Superior temporal gyrus (tissue), 1 donor: ENCODE results near the gene TMEM235.

ENCODE experiments used
- DNase-seq: peaks from one replicate; pipeline ENCODE4 v3.0.0-alpha.2; 2016; ENCODE audit errors: extremely low spot score

TMEM235 gene

DNA sequence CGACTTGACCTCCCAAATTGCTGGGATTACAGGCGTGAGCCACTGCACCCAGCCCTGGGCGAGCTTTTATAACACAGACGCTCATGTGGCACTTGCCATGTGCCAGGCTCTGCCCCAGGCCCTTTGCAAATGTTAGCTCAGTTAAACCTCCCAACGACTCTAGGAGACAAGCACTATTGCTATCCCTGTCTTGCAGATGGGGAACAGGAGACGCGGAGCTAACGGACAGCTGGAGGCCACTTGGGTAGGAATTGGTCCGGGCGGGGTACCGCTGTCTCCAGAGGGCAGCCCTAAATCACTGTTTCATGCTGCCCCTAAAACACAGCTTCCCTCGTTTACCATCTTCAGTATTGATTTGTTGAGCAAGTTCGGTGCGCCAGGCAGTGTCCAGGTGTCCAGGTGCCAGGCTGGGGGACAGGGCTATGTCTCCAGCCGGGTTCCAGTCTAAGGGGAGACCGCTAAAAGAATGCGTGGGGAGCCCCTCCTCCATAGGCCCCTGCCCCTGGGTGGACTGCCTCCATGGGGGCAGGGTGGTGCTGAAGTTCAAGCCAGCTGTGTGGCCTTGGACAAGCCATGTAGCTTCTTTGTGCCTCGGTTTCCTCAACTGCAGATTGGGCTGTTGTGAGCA is 23.7 kb downstream of the TMEM235 start:
- no peak for DNase-seq

DNA sequence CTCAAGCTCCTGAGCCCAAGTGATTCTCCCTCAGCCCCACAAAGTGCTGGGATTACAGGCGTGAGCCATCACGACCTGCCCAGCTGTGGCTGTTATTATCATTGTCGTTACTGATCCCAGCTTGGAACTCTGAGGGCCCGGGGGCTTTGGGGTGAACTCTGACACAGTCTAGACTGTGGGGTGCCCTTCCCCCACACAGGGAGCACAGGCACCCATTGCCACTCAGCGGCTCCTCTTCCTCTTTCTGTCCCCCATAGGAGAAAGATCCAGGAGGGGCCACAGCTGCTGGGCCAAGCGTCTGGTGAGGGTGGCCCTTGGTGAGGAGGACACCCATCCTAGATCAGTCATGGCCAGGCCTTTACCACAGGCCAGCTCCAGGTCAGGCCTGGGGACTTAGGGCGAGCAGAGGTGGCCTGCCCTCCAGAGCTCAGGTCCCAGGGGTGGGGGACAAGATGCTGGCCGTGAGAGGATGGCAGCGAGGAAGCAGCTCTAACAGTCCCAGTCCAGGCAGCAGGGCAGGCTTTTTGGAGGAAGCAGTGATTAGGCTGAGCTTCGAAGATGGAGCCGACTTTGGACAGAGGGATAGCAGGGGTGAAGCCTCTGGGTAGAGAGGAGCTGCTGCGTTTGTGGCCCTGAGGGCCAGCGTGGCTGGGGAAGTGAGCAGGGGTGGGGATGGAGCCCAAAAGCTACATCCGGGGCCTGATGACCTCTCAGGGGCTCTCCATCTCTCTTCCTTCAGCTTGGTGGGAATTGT is 24.7 kb downstream of the TMEM235 start:
- DNase-seq = no peak

DNA sequence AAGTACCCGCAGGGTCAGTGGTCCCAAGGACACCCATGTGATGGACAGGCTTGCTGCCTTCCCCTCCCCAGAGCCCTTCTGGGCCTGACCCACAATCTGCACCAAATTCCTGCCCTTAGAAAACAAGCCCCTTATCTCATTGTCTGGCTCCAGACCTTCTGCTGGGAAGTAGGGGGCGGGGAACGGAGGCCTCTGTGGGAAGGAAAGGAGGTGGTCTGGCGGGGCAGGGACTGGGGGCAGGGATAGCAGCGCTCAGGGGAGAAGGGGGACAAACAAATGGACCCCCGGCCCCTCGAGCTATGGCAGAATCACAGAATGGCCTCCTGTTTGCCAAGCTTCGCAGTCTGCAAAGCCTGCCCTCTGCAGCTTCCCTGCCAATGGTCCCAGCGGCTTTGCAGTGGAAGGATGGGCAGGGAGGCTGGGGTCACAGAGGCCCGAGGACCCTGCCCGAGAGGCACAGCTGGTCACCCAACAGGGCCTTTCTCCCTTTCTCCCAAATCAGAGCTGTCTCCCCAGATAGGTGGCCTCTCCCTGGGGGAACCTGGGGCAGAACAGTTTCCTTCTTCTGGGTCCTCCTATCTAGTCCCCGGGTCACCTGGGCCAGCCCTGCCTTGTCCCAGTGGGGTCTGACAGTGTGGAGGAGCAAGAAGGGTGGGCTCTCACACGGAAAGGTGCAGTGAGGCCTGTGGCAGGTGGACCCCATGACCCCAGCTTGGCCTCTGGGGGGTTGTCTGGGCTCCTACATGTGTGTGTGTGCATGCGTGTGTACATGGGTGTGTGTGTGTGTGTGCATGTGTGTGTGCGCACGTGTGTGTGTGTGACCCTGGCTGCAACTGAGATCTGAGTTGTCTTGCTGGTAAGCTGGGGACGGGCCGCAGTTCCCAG is 25.5 kb downstream of the TMEM235 start:
- DNase-seq = no peak

DNA sequence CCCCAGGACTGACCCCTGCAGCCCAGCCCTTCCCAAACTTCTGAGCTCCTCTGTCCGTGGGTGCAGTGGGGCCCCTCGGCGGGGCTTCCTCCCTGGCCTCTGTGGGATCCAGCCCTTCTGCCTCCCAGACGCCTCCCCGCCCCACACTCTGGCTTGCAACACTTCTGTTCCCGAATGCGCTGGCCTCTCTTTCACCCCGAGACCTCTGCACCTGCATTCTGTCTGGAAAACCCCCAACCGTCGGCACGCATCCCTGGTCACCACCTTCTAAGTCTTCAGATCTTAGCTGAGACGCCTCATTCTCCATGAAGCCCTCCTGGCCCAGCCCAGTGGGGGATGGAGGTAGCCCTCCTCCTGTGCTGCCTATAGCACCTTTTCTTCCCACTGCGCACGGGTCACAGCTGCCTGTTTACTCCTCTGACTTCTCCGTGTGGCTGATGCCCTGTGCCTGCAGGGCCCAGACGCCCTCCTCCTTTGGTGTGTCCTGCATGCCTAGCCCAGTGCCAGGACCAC is 26.4 kb downstream of the TMEM235 start:
- DNase-seq = no peak

DNA sequence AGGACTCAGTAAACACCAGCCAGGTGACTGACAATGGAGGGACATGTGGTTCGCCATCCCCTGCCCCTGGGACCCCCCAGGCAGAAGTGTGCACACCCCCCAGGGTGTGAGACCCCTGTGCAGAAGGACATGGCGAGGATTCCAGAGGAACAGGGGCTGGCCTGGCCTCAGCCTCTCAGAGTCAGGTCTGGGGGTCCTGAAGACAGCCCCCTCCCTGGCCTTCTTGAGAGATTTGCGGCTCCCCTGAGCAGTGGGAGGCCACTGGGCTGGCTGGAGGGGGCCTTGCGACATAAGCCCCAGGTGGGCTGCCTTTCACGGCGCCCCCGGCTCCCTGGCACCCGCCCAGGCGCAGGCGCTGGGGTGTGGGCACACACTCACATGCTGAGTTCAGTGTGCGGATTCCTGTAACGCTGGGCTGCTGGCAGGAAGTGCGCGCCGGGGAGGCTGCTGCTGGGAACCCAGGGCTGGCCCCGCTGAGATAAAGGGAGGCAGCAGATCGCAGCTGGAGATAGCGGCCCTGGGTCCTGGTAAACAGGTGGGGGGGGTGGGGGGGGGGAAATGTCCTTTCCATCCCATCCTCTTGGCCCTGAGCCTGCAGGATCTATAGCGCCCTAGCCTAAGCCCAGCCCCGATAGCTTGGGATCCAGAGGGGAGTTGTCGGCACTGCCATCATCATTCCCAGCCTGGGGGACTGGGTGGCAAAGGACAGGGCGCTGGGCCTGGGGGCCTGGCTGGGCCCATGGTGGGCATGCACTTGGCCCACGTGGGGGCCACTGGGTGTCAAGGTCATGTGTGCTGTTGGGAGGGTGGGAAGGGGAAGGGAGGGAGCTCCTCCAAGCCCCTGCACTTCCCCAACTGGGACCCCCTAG is 27.1 kb downstream of the TMEM235 start:
- DNase-seq = no peak

DNA sequence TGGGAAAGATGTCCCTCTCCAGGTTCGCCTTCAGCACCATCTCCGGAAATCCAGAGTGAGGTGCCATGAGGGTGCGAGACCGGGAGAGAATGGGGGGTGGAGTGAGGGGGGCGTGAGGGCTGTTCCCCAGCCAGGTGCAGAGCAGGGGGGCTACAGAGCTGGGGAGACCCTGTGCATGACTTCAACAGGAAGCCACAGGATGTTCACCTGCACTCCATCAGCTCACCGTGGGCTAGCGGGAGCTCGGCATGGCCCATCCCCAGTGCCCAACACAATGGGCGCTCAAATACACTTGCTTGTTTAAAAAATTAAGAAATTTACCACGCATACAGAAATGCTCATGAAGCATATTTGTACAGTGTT is 27.7 kb downstream of the TMEM235 start:
- no peak for DNase-seq

DNA sequence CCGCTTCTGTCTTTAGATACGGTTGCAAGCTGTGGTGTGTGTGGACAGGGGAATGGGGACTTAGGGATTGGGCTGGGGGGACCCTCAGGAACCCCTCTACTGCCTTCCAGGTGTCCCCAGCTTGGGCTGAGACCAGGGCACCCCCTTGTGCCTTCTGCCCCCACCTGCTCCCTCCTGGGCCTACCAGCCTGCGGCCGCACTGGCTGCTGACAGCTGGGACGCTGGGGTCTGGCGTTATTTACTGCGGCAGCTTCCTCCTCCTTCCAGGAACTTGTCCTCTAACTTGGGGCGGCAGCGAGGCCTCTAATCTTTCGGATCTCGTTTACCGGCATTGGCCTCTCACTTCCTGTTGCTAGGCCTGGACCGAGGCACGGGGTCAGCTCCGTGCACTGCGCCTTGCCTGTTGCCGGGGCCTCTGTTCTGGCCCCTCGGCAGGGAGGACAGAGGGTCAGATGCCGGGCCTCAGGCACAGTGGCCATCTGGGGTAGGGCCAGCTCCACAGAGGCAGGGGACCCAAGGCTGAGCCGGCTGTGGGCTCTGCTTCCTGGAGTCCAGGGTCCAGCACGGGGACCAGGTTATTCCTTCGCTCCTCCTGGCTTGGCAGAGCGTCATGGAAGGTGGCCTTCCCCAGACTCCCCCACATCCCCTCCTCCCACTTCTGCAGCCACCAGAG is 31.8 kb downstream of the TMEM235 start:
- no peak for DNase-seq

DNA sequence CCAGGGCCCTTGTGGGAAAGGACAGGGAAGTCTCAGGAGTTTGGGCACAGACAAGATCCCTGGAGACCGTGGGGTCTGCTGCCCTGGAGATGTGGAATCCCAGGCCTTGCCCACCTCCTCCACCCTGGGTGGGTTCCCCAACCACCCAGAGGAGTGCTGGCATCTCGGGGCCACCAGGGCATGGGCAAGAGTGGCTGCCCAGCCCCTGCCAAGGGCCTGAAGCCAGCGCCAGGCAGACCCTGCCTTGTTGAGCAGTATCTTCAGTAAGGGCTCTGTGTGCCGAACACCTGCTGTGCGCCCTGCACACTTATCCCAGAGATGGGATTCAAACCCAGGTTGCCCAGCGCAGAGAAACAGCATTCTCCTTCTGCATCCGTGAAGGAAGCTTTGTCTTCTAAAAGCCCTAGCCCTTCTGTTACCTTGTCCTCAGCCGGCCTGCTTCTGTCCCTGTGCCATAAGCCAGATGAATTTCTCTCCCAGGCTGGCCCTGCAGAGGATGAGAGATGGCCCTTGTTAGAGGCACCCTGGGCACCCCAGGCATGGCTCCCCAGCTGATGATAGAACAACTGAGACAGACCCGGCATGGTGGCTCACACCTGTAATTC is 32.4 kb downstream of the TMEM235 start:
- no peak for DNase-seq

DNA sequence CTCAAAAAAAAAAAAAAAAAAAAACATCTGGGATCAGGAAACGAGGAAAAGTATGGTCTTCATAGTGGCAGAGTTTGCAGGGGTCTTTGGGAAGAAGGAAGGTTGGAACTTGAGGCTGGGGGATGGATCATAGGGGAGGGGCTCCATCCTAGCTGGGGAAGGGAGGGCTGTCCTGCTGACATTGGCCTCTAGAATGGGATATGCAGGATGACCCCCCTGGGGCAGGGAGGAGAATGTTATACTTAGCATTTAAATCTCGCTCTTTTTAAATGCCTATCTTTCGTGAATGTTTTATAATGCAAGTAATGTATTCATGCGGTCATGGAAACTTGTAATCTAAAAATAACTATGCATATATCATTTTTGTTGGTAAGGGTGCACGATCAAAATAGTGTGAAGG is 33.2 kb downstream of the TMEM235 start:
- no peak for DNase-seq

DNA sequence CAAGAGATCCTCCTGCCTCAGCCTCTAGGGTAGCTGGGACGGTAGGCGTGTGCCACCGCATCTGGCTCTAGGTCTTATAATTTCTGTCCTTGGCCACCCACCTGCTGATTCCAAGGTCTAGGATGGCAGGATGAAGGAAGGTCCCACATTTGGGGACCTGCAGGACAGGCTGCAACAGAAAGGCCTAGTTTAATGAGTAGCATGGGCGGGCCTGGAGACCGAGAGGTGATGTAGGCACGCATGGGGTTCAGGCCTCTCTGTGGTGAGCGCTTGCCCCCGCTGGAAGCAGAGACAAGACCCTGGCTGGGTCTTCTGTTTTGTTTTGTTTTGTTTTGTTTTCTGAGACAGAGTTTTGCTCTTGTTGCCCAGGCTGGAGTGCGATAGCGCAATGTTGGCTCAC is 33.7 kb downstream of the TMEM235 start:
- DNase-seq = no peak

DNA sequence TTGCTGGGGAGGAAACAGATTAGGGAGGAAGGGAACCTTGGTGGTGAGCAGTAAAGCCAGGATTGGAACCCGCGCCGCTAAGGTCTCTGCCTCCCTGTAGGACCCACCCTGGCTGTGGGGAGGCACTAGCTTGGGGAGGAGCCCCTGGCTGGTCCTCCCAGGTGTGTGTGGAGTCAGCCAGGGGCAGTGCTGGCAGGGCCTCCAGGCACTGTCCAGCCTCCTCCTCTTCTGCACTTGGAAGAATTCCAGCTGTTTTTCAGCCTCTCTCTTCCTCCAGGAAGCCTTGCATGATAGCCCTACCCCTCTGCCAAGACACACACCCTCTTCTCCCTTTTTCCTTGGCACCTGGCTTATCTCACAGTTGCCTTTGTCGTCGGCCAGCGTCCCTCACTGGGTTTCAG is 34.8 kb downstream of the TMEM235 start:
- DNase-seq = no peak

DNA sequence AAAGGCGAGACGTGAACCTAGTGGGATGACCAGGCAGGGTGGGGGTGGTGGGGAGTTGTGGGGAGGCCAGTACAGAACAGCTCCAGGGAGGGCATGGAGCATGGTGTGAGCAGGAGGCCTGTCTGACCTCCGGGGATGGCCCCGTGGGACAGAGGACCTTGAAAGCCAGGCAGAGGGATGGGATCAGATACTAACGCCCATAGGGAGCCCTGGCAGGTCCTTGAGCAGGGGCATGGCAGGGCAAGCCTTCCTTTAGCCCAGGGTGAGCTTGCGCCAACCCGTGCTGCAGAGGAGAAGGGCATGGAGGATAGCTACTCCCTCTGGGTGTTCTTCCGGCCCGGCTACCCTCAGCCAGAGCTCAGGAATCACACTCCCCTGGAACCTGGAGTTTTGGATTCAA is 35.3 kb downstream of the TMEM235 start:
- no peak for DNase-seq

DNA sequence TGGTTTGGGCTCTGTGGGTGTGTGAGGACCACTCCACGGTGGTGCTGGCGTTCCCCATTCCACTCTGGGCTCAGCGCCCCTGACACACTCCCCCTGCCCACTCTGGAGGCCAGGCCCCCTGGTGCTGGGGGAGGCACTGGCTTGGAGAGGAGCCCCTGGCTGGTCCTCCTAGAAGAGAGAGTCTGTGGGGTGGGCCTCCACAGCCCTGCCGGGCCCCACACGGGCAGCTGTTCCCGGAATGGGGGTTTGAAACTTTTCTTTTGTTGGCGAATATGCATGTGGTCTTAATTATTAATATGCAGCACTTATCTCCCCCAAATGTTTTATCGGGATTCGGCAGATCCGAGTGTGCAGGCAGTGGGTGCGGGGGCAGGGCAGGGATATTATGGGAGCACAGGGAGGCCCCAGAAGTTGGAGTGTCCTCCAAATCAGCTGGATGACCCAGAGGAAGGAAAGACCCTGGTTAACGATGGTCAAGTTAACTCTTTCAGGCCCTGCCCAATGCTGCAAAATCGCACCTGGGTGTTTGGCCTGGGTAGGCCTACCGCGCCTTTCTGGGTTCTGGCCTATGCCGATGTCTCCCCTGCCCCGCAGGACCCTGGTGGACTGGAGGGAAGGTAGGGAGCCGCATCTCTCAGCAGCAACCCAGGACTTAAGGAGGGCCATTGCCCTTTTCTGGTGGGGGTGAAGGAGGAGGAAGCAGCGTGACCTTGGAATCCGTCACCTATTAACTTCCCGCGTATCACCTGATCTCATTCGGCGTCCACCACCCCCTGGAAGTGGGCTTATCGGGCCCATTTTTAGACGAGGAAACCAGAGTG is 36.0 kb downstream of the TMEM235 start:
- no peak for DNase-seq

DNA sequence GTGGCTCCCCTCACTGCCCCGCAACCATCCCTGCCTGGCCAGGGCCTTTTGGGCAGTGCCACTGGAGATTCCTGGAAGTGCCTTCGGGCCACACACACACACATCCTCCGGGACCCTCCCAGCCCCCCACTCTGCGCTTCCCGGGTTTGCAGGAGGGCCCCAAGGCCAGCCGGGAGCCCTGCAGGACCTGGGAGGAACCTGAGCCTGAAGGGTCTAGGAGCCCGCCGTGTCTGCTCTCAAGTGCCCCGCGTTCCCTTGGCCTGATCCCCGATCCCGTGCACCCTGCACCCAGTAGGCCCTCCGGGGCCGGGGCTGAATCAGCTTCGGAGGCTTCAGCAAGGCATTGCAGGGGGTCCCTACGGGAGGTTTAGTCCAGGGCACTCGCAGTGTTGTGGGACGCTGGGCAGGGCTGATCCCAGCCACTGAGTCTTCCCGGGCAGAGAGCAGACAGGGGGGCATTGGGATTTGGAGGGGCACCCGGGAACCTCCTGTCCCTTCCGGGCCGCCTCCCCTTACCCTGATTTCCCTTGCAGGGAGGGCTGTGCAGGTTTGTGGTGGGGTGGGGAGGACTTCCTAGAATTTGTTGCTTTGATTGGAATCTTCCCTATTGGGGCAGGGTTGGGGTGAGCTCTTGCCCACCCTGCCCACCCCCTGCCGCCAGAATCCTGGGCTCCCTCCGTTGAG is 36.9 kb downstream of the TMEM235 start:
- no peak for DNase-seq

DNA sequence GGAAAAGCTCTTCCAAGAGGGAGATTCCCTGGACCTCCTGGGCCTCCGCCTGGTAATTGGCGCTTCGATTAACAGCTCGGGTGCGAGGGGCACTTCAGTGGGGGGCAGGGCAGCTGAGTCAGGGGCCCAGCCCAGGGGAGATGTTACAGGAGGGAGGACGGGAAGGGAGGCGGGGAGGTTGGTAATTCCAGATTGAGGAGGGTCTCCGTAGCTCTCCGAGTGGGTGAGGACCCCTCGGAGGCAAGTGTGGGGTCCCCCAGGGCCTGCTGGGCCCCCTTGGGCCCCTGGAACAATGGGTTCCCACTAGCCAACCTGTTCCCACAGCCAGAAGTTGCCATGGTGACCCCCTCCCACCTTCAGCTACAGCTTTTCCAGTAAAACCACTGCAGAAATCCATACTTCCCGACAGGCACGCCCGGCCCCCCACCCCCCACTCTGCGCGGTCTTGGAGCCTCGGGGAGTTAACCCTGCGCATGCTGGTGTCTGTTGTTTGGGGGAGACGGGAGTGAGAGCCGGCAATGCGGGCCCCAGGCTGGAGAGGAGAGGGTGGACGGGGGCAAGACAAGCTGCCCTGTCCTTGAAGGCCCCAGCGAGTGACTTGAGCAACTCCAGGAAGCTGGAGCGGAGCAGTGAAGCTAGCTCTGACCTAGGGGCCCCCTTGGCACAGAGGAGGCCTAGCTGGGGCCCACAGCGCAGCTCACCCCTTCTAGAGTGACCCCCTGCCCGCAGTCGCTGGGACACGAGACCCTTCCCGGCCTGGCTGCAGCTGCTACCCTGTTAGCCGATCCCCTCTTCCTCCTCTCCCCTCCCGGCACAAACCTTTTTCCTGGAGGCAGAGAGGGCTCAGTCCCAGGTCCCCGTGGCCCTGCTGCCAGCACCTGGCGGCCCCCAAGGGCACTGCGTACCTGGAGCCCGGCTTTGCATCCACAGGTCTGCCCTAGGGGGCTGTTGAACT is 37.8 kb downstream of the TMEM235 start:
- DNase-seq = no peak

DNA sequence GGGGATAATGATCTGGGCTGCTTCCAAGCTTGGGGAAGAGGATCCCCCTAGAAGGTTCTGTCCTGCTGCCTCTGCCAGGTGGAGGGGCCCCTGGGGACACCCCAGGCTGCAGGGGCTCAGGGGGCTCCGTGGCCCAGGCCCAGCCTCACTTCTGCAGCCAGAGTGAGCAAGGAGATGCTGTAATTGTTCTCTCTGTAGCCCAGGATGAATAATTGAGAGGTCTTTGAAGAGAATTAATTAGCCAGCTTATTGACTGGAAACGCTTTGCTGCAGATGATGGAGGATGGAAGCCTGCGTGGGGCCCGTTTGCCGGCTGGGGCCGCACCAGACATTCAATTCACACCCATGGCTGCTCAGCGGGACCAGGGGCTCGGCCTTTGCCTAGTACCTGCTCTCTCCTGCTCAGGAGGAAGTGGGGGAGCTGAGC is 38.5 kb downstream of the TMEM235 start:
- DNase-seq = no peak

DNA sequence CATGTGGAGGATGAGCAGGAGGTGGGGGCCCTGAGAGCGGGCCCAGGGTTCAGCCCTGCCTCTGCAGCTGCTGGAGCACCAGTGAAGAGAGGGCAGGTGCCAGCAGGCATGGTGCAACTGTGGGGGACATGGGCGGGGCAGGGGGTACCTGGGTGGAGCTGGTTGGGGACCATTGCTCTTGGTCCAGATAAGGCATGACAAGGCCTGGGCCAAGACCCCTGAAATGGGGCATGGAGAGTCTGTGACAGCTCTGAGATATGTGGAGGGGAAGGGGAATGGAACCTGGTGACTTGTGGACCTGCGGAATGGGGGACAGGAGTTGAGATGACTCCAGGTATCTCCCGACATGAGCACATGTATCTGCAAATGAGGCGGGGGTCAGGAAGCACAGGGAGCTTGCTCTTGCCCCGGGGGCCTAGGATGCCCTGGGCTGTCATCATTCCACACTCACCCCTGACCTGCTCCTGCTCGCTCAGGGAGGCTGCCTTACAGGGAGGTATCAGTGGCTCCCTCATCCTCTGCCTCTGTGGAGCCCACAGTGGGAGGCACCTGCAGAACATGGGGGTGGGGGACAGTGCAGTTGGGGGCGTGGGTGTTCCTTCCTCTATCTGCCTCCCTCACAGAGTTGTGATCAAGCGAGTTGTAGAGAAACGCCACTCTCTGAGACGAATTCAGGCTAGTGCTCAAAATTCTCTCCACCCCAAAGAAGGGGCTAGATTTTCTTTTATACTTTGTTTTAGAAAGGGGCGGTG is 40.2 kb downstream of the TMEM235 start:
- DNase-seq = no peak
